Panc1 (cell line): ENCODE data around the gene ARRB2. TPM values are rescaled to one million over a fixed set of nuclear protein-coding genes. Genes with fewer than 3 reads are reported as not detected.
A peak's percentile ranks its signal among the peaks of the same experiment; 100 is the strongest.
"Not testable (repeated sequence)": the region's sequence is repeated elsewhere in the genome, so short reads cannot be mapped to it uniquely, and the experiment has no call there.

Source experiments
- ATAC-seq: fragments of 200-7000 bp; cut with Tn5 transposase; 2 replicates; pipeline ENCODE4 v1.9.1; 2020; ENCODE audit warnings: mild to moderate bottlenecking, moderate library complexity
- BruUV-seq: library from RNA; stranded (reverse); fragments of 400-500 nt; replicated peaks from 2 replicates; lab custom pipeline; 2021; lab: Mats Ljungman, UMichigan
- CTCF ChIA-PET: fragments of 300-600 bp; sonication (Branson Sonifier 250); formaldehyde crosslinking; loops from one replicate; lab custom pipeline; 2022; ENCODE audit warnings: antibody characterized with exemption; lab: Charles Lee
- POLR2A ChIA-PET: fragments of 300-600 bp; sonication (Branson Sonifier 250); formaldehyde crosslinking; loops from one replicate; lab custom pipeline; 2022; ENCODE audit warnings: antibody characterized with exemption; lab: Charles Lee
- DNase-seq: peaks from one replicate; pipeline ENCODE4 v3.0.0-alpha.2; 2010; ENCODE audit warnings: low read depth, low spot score
- H3K27ac ChIP-seq: 2 replicates; pipeline ENCODE4 v1.5.1; 2011; ENCODE audit warnings: mild to moderate bottlenecking, low read length, inconsistent platforms
- H3K27me3 ChIP-seq: fragments of 200-500 bp; sonication (Bioruptor generic); 2 replicates; pipeline ENCODE4 v1.6.0; 2014; ENCODE audit warnings: low read length, inconsistent platforms; ENCODE audit not compliant: control insufficient read depth, insufficient read depth
- H3K36me3 ChIP-seq: fragments of 200-500 bp; sonication (Bioruptor generic); 2 replicates; pipeline ENCODE4 v1.5.1; 2014; ENCODE audit warnings: inconsistent platforms, mild to moderate bottlenecking, low read length, moderate library complexity; ENCODE audit not compliant: control insufficient read depth, insufficient read depth
- H3K4me1 ChIP-seq: 2 replicates; pipeline ENCODE4 v1.5.1; 2011; ENCODE audit warnings: inconsistent platforms, mild to moderate bottlenecking, low read length, moderate library complexity; ENCODE audit not compliant: control insufficient read depth, insufficient read depth
- H3K4me3 ChIP-seq, 2 experiments: 2 replicates each; pipeline ENCODE4 v1.5.1; 2011 to 2012; ENCODE audit warnings: low read depth in 2 of 2, low read length in 2 of 2, mild to moderate bottlenecking in 2 of 2, inconsistent platforms in 1 of 2, moderate library complexity in 1 of 2
- H3K9me3 ChIP-seq: fragments of 200-500 bp; sonication (Bioruptor generic); 2 replicates; pipeline ENCODE4 v1.5.1; 2014; ENCODE audit warnings: low read depth, mild to moderate bottlenecking, inconsistent platforms, low read length, moderate library complexity; ENCODE audit not compliant: control insufficient read depth, insufficient read depth
- CTCF ChIP-seq: fragments of 450-650 bp; IDR thresholded peaks from 2 replicates; pipeline ENCODE4 v1.5.1; 2017; ENCODE audit warnings: mild to moderate bottlenecking
- POLR2AphosphoS5 ChIP-seq: IDR thresholded peaks from 2 replicates; pipeline ENCODE4 v1.6.1; 2012; ENCODE audit warnings: mild to moderate bottlenecking, low read depth, low read length, moderate library complexity
- SIN3A ChIP-seq: IDR thresholded peaks from 2 replicates; pipeline ENCODE4 v1.6.1; 2012; ENCODE audit warnings: low read depth, mild to moderate bottlenecking, low read length, moderate library complexity, borderline replicate concordance; ENCODE audit not compliant: insufficient read depth
- TCF7L2 ChIP-seq: IDR thresholded peaks from 2 replicates; pipeline ENCODE4 v1.6.1; 2011; ENCODE audit warnings: mild to moderate bottlenecking, low read depth, low read length, inconsistent platforms
- in situ Hi-C: cut with HindIII; loops from 2 replicates; pipeline ENCODE4 v1.10.0; 2016; ENCODE audit warnings: low sequenced_read_pairs, low pct_unique_long_range_greater_than_20kb
- intact Hi-C: fragments of 100-400 bp; cut with micrococcal nuclease; formaldehyde crosslinking; loops from one replicate; pipeline ENCODE4 v1.10.0; 2022; ENCODE audit not compliant: unreplicated experiment
- total RNA-seq: library from RNA; stranded (reverse); gene quantifications from one replicate; pipeline ENCODE4 v1.2.1, GENCODE V29; 2021; ENCODE audit not compliant: unreplicated experiment
- TF ChIP-seq, protein P1 (sequence below), 2 experiments: IDR thresholded peaks; 2 replicates each; pipeline ENCODE4 v1.6.1; 2011 to 2012; ENCODE audit warnings: low read depth in 2 of 2, control low read depth in 1 of 2, low read length in 1 of 2, mild to moderate bottlenecking in 1 of 2, moderate library complexity in 1 of 2; ENCODE audit not compliant: insufficient read depth in 1 of 2

The ARRB2 gene
- total RNA-seq, 1 experiment from 2014 or later = 39.2 TPM

DNA sequence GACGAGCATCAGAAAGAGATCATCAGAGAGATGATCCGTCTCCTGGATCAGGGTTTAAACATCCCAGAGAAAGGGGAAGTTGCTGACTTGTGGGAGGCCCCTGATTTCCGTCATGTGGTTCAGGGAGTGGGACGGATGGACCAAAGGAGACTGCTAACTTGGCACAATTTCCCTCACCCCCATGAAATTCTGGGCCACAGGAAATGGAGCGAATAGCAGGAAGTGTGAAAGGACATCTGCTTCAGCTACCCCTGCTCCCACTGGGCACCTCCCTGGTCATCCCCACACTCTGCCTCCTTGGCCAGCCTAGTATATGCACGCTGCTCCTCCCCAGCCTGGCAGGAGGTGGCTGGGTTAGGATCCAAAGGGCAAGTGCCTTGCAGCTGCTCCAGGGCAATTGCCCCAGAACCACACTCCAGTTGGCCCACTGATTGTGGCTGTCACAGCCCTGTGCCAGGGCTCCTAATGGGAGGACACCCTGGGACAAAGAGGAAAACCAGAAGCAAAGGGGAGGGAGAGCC lies 1.3 kb downstream of the ARRB2 start:
- CTCF ChIA-PET = interaction anchor here (0.6 kb wide), 1 partner anchor 11 kb away, joined by 3 read pairs; no protein-coding TSS in a partner anchor
- no peak for DNase-seq
- Histone ChIP-seq H3K27ac (peak overlapping the region; percentile 71), H3K36me3 (no peaks in the 10 kb centered on the region), H3K9me3 (no peaks in the 10 kb centered on the region), H3K4me1 (peaks cover 4% of the 10 kb centered on the region), H3K27me3 (no peaks in the 10 kb centered on the region), H3K4me3 (peak overlapping the region; percentile 56 to 60; a peak in 3 of 4 replicates)
- TF ChIP-seq POLR2AphosphoS5 (no peak), TCF7L2 (no peak), CTCF (no peak), SIN3A (no peak)
- TF ChIP-seq, protein P1, sequence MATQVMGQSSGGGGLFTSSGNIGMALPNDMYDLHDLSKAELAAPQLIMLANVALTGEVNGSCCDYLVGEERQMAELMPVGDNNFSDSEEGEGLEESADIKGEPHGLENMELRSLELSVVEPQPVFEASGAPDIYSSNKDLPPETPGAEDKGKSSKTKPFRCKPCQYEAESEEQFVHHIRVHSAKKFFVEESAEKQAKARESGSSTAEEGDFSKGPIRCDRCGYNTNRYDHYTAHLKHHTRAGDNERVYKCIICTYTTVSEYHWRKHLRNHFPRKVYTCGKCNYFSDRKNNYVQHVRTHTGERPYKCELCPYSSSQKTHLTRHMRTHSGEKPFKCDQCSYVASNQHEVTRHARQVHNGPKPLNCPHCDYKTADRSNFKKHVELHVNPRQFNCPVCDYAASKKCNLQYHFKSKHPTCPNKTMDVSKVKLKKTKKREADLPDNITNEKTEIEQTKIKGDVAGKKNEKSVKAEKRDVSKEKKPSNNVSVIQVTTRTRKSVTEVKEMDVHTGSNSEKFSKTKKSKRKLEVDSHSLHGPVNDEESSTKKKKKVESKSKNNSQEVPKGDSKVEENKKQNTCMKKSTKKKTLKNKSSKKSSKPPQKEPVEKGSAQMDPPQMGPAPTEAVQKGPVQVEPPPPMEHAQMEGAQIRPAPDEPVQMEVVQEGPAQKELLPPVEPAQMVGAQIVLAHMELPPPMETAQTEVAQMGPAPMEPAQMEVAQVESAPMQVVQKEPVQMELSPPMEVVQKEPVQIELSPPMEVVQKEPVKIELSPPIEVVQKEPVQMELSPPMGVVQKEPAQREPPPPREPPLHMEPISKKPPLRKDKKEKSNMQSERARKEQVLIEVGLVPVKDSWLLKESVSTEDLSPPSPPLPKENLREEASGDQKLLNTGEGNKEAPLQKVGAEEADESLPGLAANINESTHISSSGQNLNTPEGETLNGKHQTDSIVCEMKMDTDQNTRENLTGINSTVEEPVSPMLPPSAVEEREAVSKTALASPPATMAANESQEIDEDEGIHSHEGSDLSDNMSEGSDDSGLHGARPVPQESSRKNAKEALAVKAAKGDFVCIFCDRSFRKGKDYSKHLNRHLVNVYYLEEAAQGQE (IDR thresholded peaks at IDR 0.05; ENCODE audit: insufficient read depth in 1 of 2, low read depth in 2 of 2, low read length in 1 of 2) = no peak
- in situ Hi-C loops (no loop called here), intact Hi-C loops (no loop called here)
- POLR2A ChIA-PET = no interaction called here
- no peak for ATAC-seq
- no TSS peak for BruUV-seq

DNA sequence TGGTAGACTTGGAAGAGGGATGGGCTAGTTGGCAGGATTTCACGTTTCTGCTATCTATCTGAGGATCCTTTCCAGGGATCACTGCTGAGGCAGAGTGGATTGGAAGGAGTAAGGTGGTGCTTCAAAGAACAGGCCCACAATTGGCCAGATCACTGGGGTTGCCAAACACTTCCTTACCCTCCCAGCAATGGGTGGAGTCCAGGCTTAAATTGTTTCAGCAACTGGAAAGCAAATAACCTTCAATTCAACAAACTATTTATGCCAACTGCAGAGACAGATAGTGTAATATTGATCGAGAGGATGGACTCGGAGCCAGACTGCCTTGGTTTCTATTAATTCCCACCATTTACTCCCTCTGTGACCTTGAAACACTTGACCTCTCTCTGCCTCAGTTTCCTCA lies 2.1 kb downstream of the ARRB2 start:
- ChIA-PET POLR2A (no interaction called here), CTCF (interaction anchor here (0.6 kb wide), 1 partner anchor 84 kb away, joined by 3 read pairs; no protein-coding TSS in a partner anchor)
- no peaks in the 10 kb centered on the region for H3K36me3 ChIP-seq
- TSS peak; percentile 60 for BruUV-seq
- H3K9me3 ChIP-seq = no peaks in the 10 kb centered on the region
- DNase-seq (no peak), ATAC-seq (no peak)
- no peak overlapping the region for H3K27ac ChIP-seq
- no peaks in the 10 kb centered on the region for H3K27me3 ChIP-seq
- intact Hi-C loops (no loop called here), in situ Hi-C loops (no loop called here)
- TF ChIP-seq, protein P1 (IDR thresholded peaks at IDR 0.05; ENCODE audit: insufficient read depth in 1 of 2, low read depth in 2 of 2, low read length in 1 of 2) = no peak
- TF ChIP-seq POLR2AphosphoS5 (no peak), TCF7L2 (no peak), CTCF (no peak)
- H3K4me3 ChIP-seq = no peak overlapping the region
- H3K4me1 ChIP-seq = peaks cover 4% of the 10 kb centered on the region

DNA sequence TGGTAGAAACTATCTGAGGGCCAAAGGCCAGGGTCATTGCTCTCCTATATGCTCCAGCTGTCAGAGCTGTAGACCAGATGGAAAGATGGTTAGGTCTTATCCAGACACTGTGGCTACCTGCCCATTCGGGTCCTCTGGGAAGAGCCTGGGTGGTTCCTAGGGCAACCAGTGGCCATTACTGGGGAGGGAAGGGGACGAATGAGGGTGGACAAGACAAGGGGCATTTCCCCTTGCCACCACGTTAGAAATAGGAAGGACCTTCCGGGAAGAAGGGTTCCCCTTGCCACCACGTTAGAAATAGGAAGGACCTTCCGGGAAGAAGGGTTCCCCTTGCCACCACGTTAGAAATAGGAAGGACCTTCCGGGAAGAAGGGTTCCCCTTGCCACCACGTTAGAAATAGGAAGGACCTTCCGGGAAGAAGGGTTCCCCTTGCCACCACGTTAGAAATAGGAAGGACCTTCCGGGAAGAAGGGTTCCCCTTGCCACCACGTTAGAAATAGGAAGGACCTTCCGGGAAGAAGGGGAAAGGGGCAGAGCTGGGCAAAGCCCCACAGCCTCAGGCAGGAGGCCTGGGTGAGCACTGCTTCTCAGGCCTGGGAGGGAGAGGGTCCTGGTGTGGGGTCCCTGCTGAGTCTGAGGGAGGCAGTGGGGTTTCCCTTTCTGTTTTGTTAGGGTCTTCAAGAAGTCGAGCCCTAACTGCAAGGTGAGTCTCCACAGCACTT lies 4.1 kb downstream of the ARRB2 start:
- H3K27me3 ChIP-seq, DNase-seq, intact Hi-C loops, H3K27ac ChIP-seq, CTCF ChIA-PET, H3K4me1 ChIP-seq, POLR2A ChIA-PET, H3K9me3 ChIP-seq, H3K36me3 ChIP-seq, BruUV-seq, H3K4me3 ChIP-seq, in situ Hi-C loops, ATAC-seq: not testable (repeated sequence)
